GM06990 (cell line): ENCODE data around the gene RCOR1.
A peak's percentile ranks its signal among the peaks of the same experiment; 100 is the strongest.
"Not testable (repeated sequence)": the region's sequence is repeated elsewhere in the genome, so short reads cannot be mapped to it uniquely, and the experiment has no call there.

Experiments used
- DNase-seq: peaks from one replicate; pipeline ENCODE4 v3.0.0-alpha.2; 2011; ENCODE audit not compliant: insufficient read length; ENCODE audit errors: extremely low read depth
- H3K27me3 ChIP-seq: replicated peaks from 2 replicates; pipeline ENCODE4 v1.6.0; 2011; ENCODE audit warnings: low read length; ENCODE audit not compliant: control insufficient read depth, insufficient read depth
- H3K36me3 ChIP-seq: 2 replicates; pipeline ENCODE4 v1.5.1; 2011; ENCODE audit warnings: low read length; ENCODE audit not compliant: control insufficient read depth, insufficient read depth
- H3K4me3 ChIP-seq: replicated peaks from 2 replicates; pipeline ENCODE4 v1.5.1; 2011; ENCODE audit warnings: low read depth, mild to moderate bottlenecking, control low read depth, low read length
- CTCF ChIP-seq: IDR thresholded peaks from 2 replicates; pipeline ENCODE4 v1.5.1; 2011; ENCODE audit warnings: low read length, control low read depth, mild to moderate bottlenecking, inconsistent platforms; ENCODE audit not compliant: insufficient read depth, poor library complexity, severe bottlenecking

Gene RCOR1

GRCh38 chr14:102591944-102592762 lies at the start of gene RCOR1:
Gene RCOR1, plus strand, starts transcription at chr14:102592649. Its CDS starts 238 bp downstream, at chr14:102592887.
- Histone ChIP-seq H3K27me3 (no peaks in the 10 kb centered on the region), H3K4me3 (peak within 1 kb of the TSS; percentile 93), H3K36me3 (no peaks in the 10 kb centered on the region)
- DNase-seq: peak; percentile 97
- no peak for TF ChIP-seq CTCF

GRCh38 chr14:102544046-102544746 lies 48.3 kb upstream of the RCOR1 start:
- no peak for TF ChIP-seq CTCF
- H3K27me3 ChIP-seq: peaks cover 1% of the 10 kb centered on the region; the same call in 1 of the 2 replicates
- no peak overlapping the region for H3K4me3 ChIP-seq
- no peak for DNase-seq
- H3K36me3 ChIP-seq: no peaks in the 10 kb centered on the region

GRCh38 chr14:102544747-102545460 lies 47.5 kb upstream of the RCOR1 start:
- no peak for DNase-seq
- Histone ChIP-seq H3K4me3 (no peak overlapping the region), H3K27me3 (peaks cover 1% of the 10 kb centered on the region; the same call in 1 of the 2 replicates), H3K36me3 (no peaks in the 10 kb centered on the region)
- no peak for TF ChIP-seq CTCF

GRCh38 chr14:102545461-102546265 lies 46.8 kb upstream of the RCOR1 start:
- no peak for TF ChIP-seq CTCF
- no peak for DNase-seq
- H3K27me3 ChIP-seq: peaks cover 1% of the 10 kb centered on the region; the same call in 1 of the 2 replicates
- no peaks in the 10 kb centered on the region for H3K36me3 ChIP-seq
- H3K4me3 ChIP-seq: no peak overlapping the region

GRCh38 chr14:102548616-102549240 lies 43.7 kb upstream of the RCOR1 start:
- DNase-seq: no peak
- Histone ChIP-seq H3K27me3 (no peaks in the 10 kb centered on the region; the same call in 1 of the 2 replicates), H3K36me3 (no peaks in the 10 kb centered on the region), H3K4me3 (no peak overlapping the region)
- no peak for TF ChIP-seq CTCF

GRCh38 chr14:102550927-102551401 lies 41.5 kb upstream of the RCOR1 start:
- H3K27me3 ChIP-seq, H3K36me3 ChIP-seq, H3K4me3 ChIP-seq, DNase-seq: not testable (repeated sequence)
